ENCODE results near the gene EIF3A.

- TF ChIP-seq, protein P1, sequence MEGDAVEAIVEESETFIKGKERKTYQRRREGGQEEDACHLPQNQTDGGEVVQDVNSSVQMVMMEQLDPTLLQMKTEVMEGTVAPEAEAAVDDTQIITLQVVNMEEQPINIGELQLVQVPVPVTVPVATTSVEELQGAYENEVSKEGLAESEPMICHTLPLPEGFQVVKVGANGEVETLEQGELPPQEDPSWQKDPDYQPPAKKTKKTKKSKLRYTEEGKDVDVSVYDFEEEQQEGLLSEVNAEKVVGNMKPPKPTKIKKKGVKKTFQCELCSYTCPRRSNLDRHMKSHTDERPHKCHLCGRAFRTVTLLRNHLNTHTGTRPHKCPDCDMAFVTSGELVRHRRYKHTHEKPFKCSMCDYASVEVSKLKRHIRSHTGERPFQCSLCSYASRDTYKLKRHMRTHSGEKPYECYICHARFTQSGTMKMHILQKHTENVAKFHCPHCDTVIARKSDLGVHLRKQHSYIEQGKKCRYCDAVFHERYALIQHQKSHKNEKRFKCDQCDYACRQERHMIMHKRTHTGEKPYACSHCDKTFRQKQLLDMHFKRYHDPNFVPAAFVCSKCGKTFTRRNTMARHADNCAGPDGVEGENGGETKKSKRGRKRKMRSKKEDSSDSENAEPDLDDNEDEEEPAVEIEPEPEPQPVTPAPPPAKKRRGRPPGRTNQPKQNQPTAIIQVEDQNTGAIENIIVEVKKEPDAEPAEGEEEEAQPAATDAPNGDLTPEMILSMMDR (conservative IDR thresholded peaks at IDR 0.05 in 1 of 2, IDR thresholded peaks at IDR 0.05 in 1 of 2; ENCODE audit: low read depth in 1 of 2, low read length in 2 of 2), result no peak
- no peak for TF ChIP-seq EZH2 (IDR thresholded peaks at IDR 0.05; ENCODE audit: low read length, missing control alignments)
Observed at GRCh38 chr10:119105155-119105554, 24.5 kb upstream of the EIF3A start.

All from fibroblast of lung (primary cell).